ENCODE measurements around the gene STAT5B. TPM values are rescaled to one million over a fixed set of nuclear protein-coding genes. Genes with fewer than 3 reads are reported as not detected.

STAT5B gene
- total RNA-seq, 1 experiment from 2014 or later = 7.1 TPM

DNA sequence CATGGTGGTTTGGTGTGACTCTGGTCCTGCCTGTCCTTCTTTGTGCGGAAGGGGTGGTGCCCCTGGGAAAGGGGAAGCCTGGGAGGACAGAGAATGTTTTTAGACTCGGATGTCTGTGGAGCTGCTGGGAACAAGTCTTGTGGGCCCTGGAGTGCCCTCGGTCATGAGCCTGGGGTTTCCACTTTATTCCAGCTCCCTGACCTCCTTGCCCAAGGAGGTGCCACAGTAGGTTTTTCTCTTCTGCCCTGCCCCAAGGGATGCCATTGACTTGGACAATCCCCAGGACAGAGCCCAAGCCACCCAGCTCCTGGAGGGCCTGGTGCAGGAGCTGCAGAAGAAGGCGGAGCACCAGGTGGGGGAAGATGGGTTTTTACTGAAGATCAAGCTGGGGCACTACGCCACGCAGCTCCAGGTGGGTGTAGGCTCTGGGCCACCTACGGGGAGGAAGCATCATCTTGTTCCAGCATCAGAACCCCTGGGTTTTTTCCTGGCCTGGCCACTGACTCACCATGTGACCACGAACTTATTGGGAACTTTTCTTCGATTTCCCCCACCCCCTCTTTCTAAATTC lies 13.5 kb upstream of the STAT5B start:
- POLR2A ChIA-PET = no interaction called here
- Histone ChIP-seq H3K9me2 (ENCODE audit: insufficient read depth) (no peaks in the 10 kb centered on the region), H3K9ac (ENCODE audit: low read length) (no peak overlapping the region), H3K4me3 (replicated peaks in 1 of 2; ENCODE audit: low read depth in 1 of 2, low read length in 2 of 2) (no peak overlapping the region), H4K20me1 (ENCODE audit: insufficient read depth) (no peaks in the 10 kb centered on the region), H3K27me3 (ENCODE audit: insufficient read depth, low read length) (no peaks in the 10 kb centered on the region), H3K36me3 (ENCODE audit: control insufficient read depth in 1 of 2, insufficient read depth in 2 of 2, low read length in 2 of 2) (no peaks in the 10 kb centered on the region), H2AFZ (ENCODE audit: low read depth, low read length, poor library complexity, severe bottlenecking) (no peak overlapping the region), H3K27ac (ENCODE audit: low read depth, low read length) (no peak overlapping the region), H3K79me2 (ENCODE audit: insufficient read depth, low read length) (no peaks in the 10 kb centered on the region), H3K4me2 (ENCODE audit: low read length) (no peak overlapping the region), H3K4me1 (ENCODE audit: control insufficient read depth in 1 of 2, insufficient read depth in 2 of 2, low read length in 2 of 2) (no peaks in the 10 kb centered on the region), H3K9me3 (ENCODE audit: control insufficient read depth in 1 of 2, insufficient read depth in 1 of 2, low read depth in 1 of 2, low read length in 2 of 2) (no peaks in the 10 kb centered on the region)
- ATAC-seq = no peak
- no TSS peak for BruUV-seq (replicated peaks)
- CTCF ChIA-PET = no interaction called here
- RAD21 ChIA-PET (ENCODE audit: low non-redundant PET in 1 of 2, low total read pairs in 2 of 2, uncharacterized antibody in 2 of 2, unreplicated experiment in 2 of 2) = no interaction called here
- intact Hi-C loops (cut with micrococcal nuclease) = no loop called here
- no peak for DNase-seq (ENCODE audit: low read depth, low spot score)
- TF ChIP-seq SP1 (IDR thresholded peaks at IDR 0.05; ENCODE audit: low read depth) (no peak), ZFX (IDR thresholded peaks at IDR 0.05) (no peak), POLR2A (IDR thresholded peaks at IDR 0.05; ENCODE audit: borderline replicate concordance, extremely low read depth, insufficient read depth, insufficient read length) (no peak), CBX3 (IDR thresholded peaks at IDR 0.05; ENCODE audit: low read depth) (no peak), CEBPB (IDR thresholded peaks at IDR 0.05; ENCODE audit: low read depth) (no peak)

GRCh38 chr17:42288803-42289610 lies 12.8 kb upstream of the STAT5B start:
- H3K4me2 ChIP-seq (ENCODE audit: low read length) = no peak overlapping the region
- H2AFZ ChIP-seq (ENCODE audit: low read depth, low read length, poor library complexity, severe bottlenecking) = no peak overlapping the region
- TF ChIP-seq JUND (IDR thresholded peaks at IDR 0.05) (no peak), TCF7L2 (IDR thresholded peaks at IDR 0.05; ENCODE audit: borderline replicate concordance, extremely low read depth, insufficient read depth, insufficient read length) (no peak), CEBPB (IDR thresholded peaks at IDR 0.05; ENCODE audit: low read depth) (no peak), REST (IDR thresholded peaks at IDR 0.05; ENCODE audit: low read depth) (no peak), SP1 (IDR thresholded peaks at IDR 0.05; ENCODE audit: low read depth) (no peak), SIN3A (IDR thresholded peaks at IDR 0.05; ENCODE audit: low read depth) (no peak), RAD21 (IDR thresholded peaks at IDR 0.05; ENCODE audit: low read depth) (no peak), POLR2A (IDR thresholded peaks at IDR 0.05; ENCODE audit: borderline replicate concordance, extremely low read depth, insufficient read depth, insufficient read length) (no peak), EZH2phosphoT487 (IDR thresholded peaks at IDR 0.05; ENCODE audit: borderline replicate concordance) (no peak), FOSL1 (IDR thresholded peaks at IDR 0.05; ENCODE audit: low read depth) (no peak), ELF1 (IDR thresholded peaks at IDR 0.05; ENCODE audit: borderline replicate concordance, low read depth) (no peak), EZH2 (IDR thresholded peaks at IDR 0.05) (no peak), CTCF (IDR thresholded peaks at IDR 0.05 in 2 of 3, conservative IDR thresholded peaks at IDR 0.05 in 1 of 3; ENCODE audit: borderline replicate concordance in 1 of 3, insufficient read depth in 1 of 3, low read depth in 2 of 3, low read length in 2 of 3) (no peak), EGR1 (IDR thresholded peaks at IDR 0.05; ENCODE audit: low read depth) (no peak), ZFX (IDR thresholded peaks at IDR 0.05) (no peak)

More at GRCh38 chr17:42288803-42289610, 12.8 kb upstream of the STAT5B start:
- Histone ChIP-seq H4K20me1 (ENCODE audit: insufficient read depth) (no peaks in the 10 kb centered on the region), H3K9me3 (ENCODE audit: control insufficient read depth in 1 of 2, insufficient read depth in 1 of 2, low read depth in 1 of 2, low read length in 2 of 2) (no peaks in the 10 kb centered on the region), H3K9me2 (ENCODE audit: insufficient read depth) (no peaks in the 10 kb centered on the region), H3K4me1 (ENCODE audit: control insufficient read depth in 1 of 2, insufficient read depth in 2 of 2, low read length in 2 of 2) (no peaks in the 10 kb centered on the region), H3K27ac (ENCODE audit: low read depth, low read length) (no peak overlapping the region), H3K4me3 (replicated peaks in 1 of 2; ENCODE audit: low read depth in 1 of 2, low read length in 2 of 2) (no peak overlapping the region), H3K36me3 (ENCODE audit: control insufficient read depth in 1 of 2, insufficient read depth in 2 of 2, low read length in 2 of 2) (no peaks in the 10 kb centered on the region), H3K27me3 (ENCODE audit: insufficient read depth, low read length) (no peaks in the 10 kb centered on the region), H3K9ac (ENCODE audit: low read length) (no peak overlapping the region), H3K79me2 (ENCODE audit: insufficient read depth, low read length) (no peaks in the 10 kb centered on the region)
- ATAC-seq (no peak), DNase-seq (ENCODE audit: low read depth, low spot score) (no peak)
- ChIA-PET POLR2A (no interaction called here), RAD21 (ENCODE audit: low non-redundant PET in 1 of 2, low total read pairs in 2 of 2, uncharacterized antibody in 2 of 2, unreplicated experiment in 2 of 2) (no interaction called here), CTCF (no interaction called here)
- no TSS peak for BruUV-seq (replicated peaks)
- intact Hi-C loops (cut with micrococcal nuclease) = no loop called here

All from HCT116 (cell line).